Germinal center (tissue), 1 donor: ENCODE measurements around the gene TTC31.

Source experiments
- DNase-seq: peaks from one replicate; pipeline ENCODE4 v3.0.0; 2012; ENCODE audit warnings: mixed read lengths, low spot score

TTC31 gene

GRCh38 chr2:74488643-74489481 lies 6.0 kb downstream of the TTC31 start:
- DNase-seq: no peak

GRCh38 chr2:74489906-74490305 lies 7.0 kb downstream of the TTC31 start:
- no peak for DNase-seq

GRCh38 chr2:74491648-74492544 lies 9.0 kb downstream of the TTC31 start:
- no peak for DNase-seq

- DNase-seq: no peak
Measured at GRCh38 chr2:74493546-74493945, 10.7 kb downstream of the TTC31 start.

GRCh38 chr2:74495440-74495839 lies 12.6 kb downstream of the TTC31 start:
- no peak for DNase-seq

GRCh38 chr2:74496997-74497776 lies 14.3 kb downstream of the TTC31 start:
- no peak for DNase-seq

GRCh38 chr2:74497777-74498499 lies 15.1 kb downstream of the TTC31 start:
- no peak for DNase-seq

GRCh38 chr2:74498500-74499266 lies 15.8 kb downstream of the TTC31 start:
- DNase-seq: no peak

- no peak for DNase-seq
Measured at GRCh38 chr2:74499267-74499939, 16.5 kb downstream of the TTC31 start, which contains the start of gene LBX2. TSS of gene LBX2 (minus strand) at chr2:74499603. CDS start at chr2:74499537, 66 bp downstream.

- no peak for DNase-seq
Measured at GRCh38 chr2:74499940-74500577, 17.2 kb downstream of the TTC31 start.

GRCh38 chr2:74500578-74500946 lies 17.7 kb downstream of the TTC31 start:
- DNase-seq: no peak

GRCh38 chr2:74501335-74502071 lies 18.6 kb downstream of the TTC31 start:
- DNase-seq: no peak

GRCh38 chr2:74502147-74502719 lies 19.4 kb downstream of the TTC31 start:
- no peak for DNase-seq

GRCh38 chr2:74502720-74503505 lies 20.0 kb downstream of the TTC31 start:
- no peak for DNase-seq

GRCh38 chr2:74503506-74504475 lies 20.9 kb downstream of the TTC31 start:
- DNase-seq: no peak

- no peak for DNase-seq
Measured at GRCh38 chr2:74504591-74504990, 21.7 kb downstream of the TTC31 start.
